Measurements from ENCODE around the gene LAIR2.
"Not testable (repeated sequence)": the region's sequence is repeated elsewhere in the genome, so short reads cannot be mapped to it uniquely, and the experiment has no call there.

LAIR2 gene

GRCh38 chr19:54492568-54492967, 10.1 kb upstream of the LAIR2 start:
- H3K27me3 ChIP-seq = no peaks in the 10 kb centered on the region
- H4K20me1 ChIP-seq = no peaks in the 10 kb centered on the region

GRCh38 chr19:54493056-54493455, 9.6 kb upstream of the LAIR2 start:
- Histone ChIP-seq H3K4me1 (peaks cover 76% of the 10 kb centered on the region), H3K27ac (peak overlapping the region; percentile 41; the same call in 1 of the 2 replicates)
- not testable (repeated sequence) for H4K20me1 ChIP-seq, H3K4me3 ChIP-seq, H3K27me3 ChIP-seq, H3K9ac ChIP-seq, H3K36me3 ChIP-seq, H3K9me3 ChIP-seq, H3K4me2 ChIP-seq

More at GRCh38 chr19:54492568-54492967, 10.1 kb upstream of the LAIR2 start:
- no peak for TF ChIP-seq Cebpa-rat (IDR thresholded peaks at IDR 0.05)
- Histone ChIP-seq H3K9me3 (no peaks in the 10 kb centered on the region), H3K36me3 (no peaks in the 10 kb centered on the region), H3K9ac (no peak overlapping the region), H3K27ac (peak overlapping the region; percentile 41; the same call in 1 of the 2 replicates), H3K4me2 (peak overlapping the region; percentile 36; the same call in 1 of the 2 replicates), H3K4me3 (no peak overlapping the region), H3K4me1 (peaks cover 71% of the 10 kb centered on the region)

- no peak overlapping the region for H3K4me3 ChIP-seq
- H3K27me3 ChIP-seq = no peaks in the 10 kb centered on the region
- peaks cover 86% of the 10 kb centered on the region for H3K4me1 ChIP-seq
- peak overlapping the region; percentile 8 for H3K4me2 ChIP-seq
- H3K27ac ChIP-seq = no peak overlapping the region
- TF ChIP-seq Cebpa-rat (IDR thresholded peaks at IDR 0.05) = no peak
- no peaks in the 10 kb centered on the region for H4K20me1 ChIP-seq
- H3K36me3 ChIP-seq = no peaks in the 10 kb centered on the region
- no peak overlapping the region for H3K9ac ChIP-seq
- H3K9me3 ChIP-seq = no peaks in the 10 kb centered on the region
Observed at GRCh38 chr19:54493967-54494585, 8.6 kb upstream of the LAIR2 start.

GRCh38 chr19:54495284-54495683, 7.3 kb upstream of the LAIR2 start:
- not testable (repeated sequence) for H3K4me3 ChIP-seq, H3K27ac ChIP-seq, H4K20me1 ChIP-seq, H3K9me3 ChIP-seq, H3K27me3 ChIP-seq, H3K9ac ChIP-seq, H3K36me3 ChIP-seq
- Histone ChIP-seq H3K4me2 (peak overlapping the region; percentile 36; the same call in 1 of the 2 replicates), H3K4me1 (peaks cover 91% of the 10 kb centered on the region)

- not testable (repeated sequence) for H3K27me3 ChIP-seq, H4K20me1 ChIP-seq, H3K9me3 ChIP-seq, H3K36me3 ChIP-seq
- peak overlapping the region; percentile 56 for H3K4me3 ChIP-seq
- H3K4me1 ChIP-seq = peaks cover 70% of the 10 kb centered on the region
- H3K9ac ChIP-seq = peak overlapping the region; percentile 34; the same call in 1 of the 2 replicates
- H3K27ac ChIP-seq = peak overlapping the region; percentile 67
- peak overlapping the region; percentile 74 for H3K4me2 ChIP-seq
Observed at GRCh38 chr19:54497747-54498450, 4.7 kb upstream of the LAIR2 start.

- not testable (repeated sequence) for H3K27me3 ChIP-seq, H3K9me3 ChIP-seq, H3K36me3 ChIP-seq, H4K20me1 ChIP-seq
- Histone ChIP-seq H3K4me2 (peak overlapping the region; percentile 74), H3K4me1 (peaks cover 71% of the 10 kb centered on the region), H3K9ac (peak overlapping the region; percentile 34; the same call in 1 of the 2 replicates), H3K27ac (peak overlapping the region; percentile 67), H3K4me3 (peak overlapping the region; percentile 56)
Observed at GRCh38 chr19:54498451-54498772, 4.2 kb upstream of the LAIR2 start.

- H3K4me3 ChIP-seq, H3K9ac ChIP-seq, H3K27me3 ChIP-seq, H3K9me3 ChIP-seq, H3K27ac ChIP-seq, H4K20me1 ChIP-seq, H3K36me3 ChIP-seq, H3K4me2 ChIP-seq: not testable (repeated sequence)
- peaks cover 38% of the 10 kb centered on the region for H3K4me1 ChIP-seq
Observed at GRCh38 chr19:54505542-54505941, 2.9 kb downstream of the LAIR2 start.

GRCh38 chr19:54506079-54506478, 3.4 kb downstream of the LAIR2 start:
- peak overlapping the region; percentile 52 for H3K4me2 ChIP-seq
- H3K4me3 ChIP-seq = no peak overlapping the region
- H3K27me3 ChIP-seq = no peaks in the 10 kb centered on the region

GRCh38 chr19:54507038-54507717, 4.5 kb downstream of the LAIR2 start:
- not testable (repeated sequence) for H3K9ac ChIP-seq, H3K9me3 ChIP-seq, H3K27me3 ChIP-seq, H3K27ac ChIP-seq, H3K4me3 ChIP-seq, H3K36me3 ChIP-seq, H4K20me1 ChIP-seq
- H3K4me1 ChIP-seq = peaks cover 38% of the 10 kb centered on the region
- H3K4me2 ChIP-seq = peak overlapping the region; percentile 60

More at GRCh38 chr19:54506079-54506478, 3.4 kb downstream of the LAIR2 start:
- no peak overlapping the region for H3K27ac ChIP-seq
- no peaks in the 10 kb centered on the region for H4K20me1 ChIP-seq
- no peak for TF ChIP-seq Cebpa-rat (IDR thresholded peaks at IDR 0.05)
- H3K36me3 ChIP-seq = no peaks in the 10 kb centered on the region
- no peak overlapping the region for H3K9ac ChIP-seq
- H3K4me1 ChIP-seq = peaks cover 38% of the 10 kb centered on the region
- H3K9me3 ChIP-seq = no peaks in the 10 kb centered on the region

- H3K4me2 ChIP-seq = peak overlapping the region; percentile 60
- H3K27ac ChIP-seq = no peak overlapping the region
- no peaks in the 10 kb centered on the region for H4K20me1 ChIP-seq
Observed at GRCh38 chr19:54507824-54508223, 5.2 kb downstream of the LAIR2 start.

GRCh38 chr19:54508487-54508886, 5.9 kb downstream of the LAIR2 start:
- not testable (repeated sequence) for H3K9me3 ChIP-seq, H3K9ac ChIP-seq, H3K36me3 ChIP-seq, H3K4me3 ChIP-seq, H3K27ac ChIP-seq, H4K20me1 ChIP-seq, H3K27me3 ChIP-seq
- H3K4me1 ChIP-seq = peaks cover 28% of the 10 kb centered on the region
- peak overlapping the region; percentile 60 for H3K4me2 ChIP-seq

More at GRCh38 chr19:54507824-54508223, 5.2 kb downstream of the LAIR2 start:
- H3K9ac ChIP-seq = no peak overlapping the region
- peaks cover 32% of the 10 kb centered on the region for H3K4me1 ChIP-seq
- no peaks in the 10 kb centered on the region for H3K36me3 ChIP-seq
- H3K4me3 ChIP-seq = no peak overlapping the region
- H3K27me3 ChIP-seq = no peaks in the 10 kb centered on the region
- TF ChIP-seq Cebpa-rat (IDR thresholded peaks at IDR 0.05) = no peak
- H3K9me3 ChIP-seq = no peaks in the 10 kb centered on the region

GRCh38 chr19:54509200-54509940, 6.7 kb downstream of the LAIR2 start:
- not testable (repeated sequence) for H4K20me1 ChIP-seq

More at GRCh38 chr19:54509200-54509940, 6.7 kb downstream of the LAIR2 start:
- peaks cover 28% of the 10 kb centered on the region for H3K4me1 ChIP-seq
- H3K9me3 ChIP-seq, H3K4me3 ChIP-seq, H3K4me2 ChIP-seq, H3K9ac ChIP-seq, H3K36me3 ChIP-seq, H3K27me3 ChIP-seq, H3K27ac ChIP-seq: not testable (repeated sequence)
